Measurements from ENCODE around the gene SDSL. TPM values are rescaled to one million over a fixed set of nuclear protein-coding genes. Genes with fewer than 3 reads are reported as not detected.

Gene SDSL
- total RNA-seq (2016; rRNA removed; fragmentation: Illumina TruSeq; extraction: Trizol): 1.2 and 1.3 TPM in 2 replicates
- 0.79 and 1.7 TPM in 2 replicates for total RNA-seq (2016; cell fraction: cytosol; rRNA removed; fragmentation: Illumina TruSeq; extraction: Trizol; ENCODE audit: low read depth)
- 1.2 and 1.7 TPM in 2 replicates for total RNA-seq (2016; cell fraction: insoluble cytoplasmic fraction; rRNA removed; fragmentation: Illumina TruSeq; extraction: Trizol)
- total RNA-seq (2016; cell fraction: membrane; rRNA removed; fragmentation: Illumina TruSeq; extraction: Trizol): 1.1 and 2.0 TPM in 2 replicates
- total RNA-seq (2016; cell fraction: nucleus; rRNA removed; fragmentation: Illumina TruSeq; extraction: Trizol): 1.4 and 2.0 TPM in 2 replicates
- 1.7 and 2.9 TPM in 2 replicates for polyA plus RNA-seq (2011; rRNA removed)
- 1.9 and 3.2 TPM in 2 replicates for polyA plus RNA-seq (2011; cell fraction: cytosol; rRNA removed)
- 1.6 and 2.0 TPM in 2 replicates for polyA plus RNA-seq (2011; cell fraction: nucleus; rRNA removed)
- 0.92 and 1.3 TPM in 2 replicates for polyA plus RNA-seq (2012)
- 1.1 and 1.5 TPM in 2 replicates for polyA plus RNA-seq (2016; cell fraction: cytosol; fragmentation: Illumina TruSeq; extraction: Trizol; ENCODE audit: low read depth)
- 2.4 and 3.5 TPM in 2 replicates for polyA plus RNA-seq (2016; cell fraction: insoluble cytoplasmic fraction; fragmentation: Illumina TruSeq; extraction: Trizol; ENCODE audit: low read depth)
- 0.64 and 0.90 TPM in 2 replicates for polyA plus RNA-seq (2016; cell fraction: membrane; fragmentation: Illumina TruSeq; extraction: Trizol; ENCODE audit: low read depth)
- 1.9 and 2.9 TPM in 2 replicates for polyA plus RNA-seq (2016; cell fraction: nucleus; fragmentation: Illumina TruSeq; extraction: Trizol; ENCODE audit: insufficient read depth, low read depth)
- polyA minus RNA-seq (2011; rRNA and poly(A)+ RNA removed; ENCODE audit: low replicate concordance): 1.1 and 6.5 TPM in 2 replicates
- 0.99 and 1.4 TPM in 2 replicates for polyA minus RNA-seq (2011; cell fraction: cytosol; rRNA and poly(A)+ RNA removed)
- 1.5 TPM in 2 replicates for polyA minus RNA-seq (2011; cell fraction: nucleus; rRNA and poly(A)+ RNA removed)
- Bru-seq, nascent RNA: percentile 30 among the genes with signal in this experiment
- BruChase-seq, experiment 1, labeled RNA remaining after a 6-hour chase: percentile 22 among the genes with signal in this experiment
- percentile 13 among the genes with signal in this experiment for BruChase-seq, experiment 2, labeled RNA remaining after a 2-hour chase
- long read RNA-seq, experiment 1, partial matches to known transcripts: 0 of 5 reads
- long read RNA-seq, experiment 1, other reads (novel, unspliced or antisense): 2 of 5 reads
- long read RNA-seq, experiment 2, transcript SDSL-202 (8 exons, 1,449 nt): major isoform, 5 of 8 reads
- long read RNA-seq, experiment 2, partial matches to known transcripts: 1 of 8 reads
- long read RNA-seq, experiment 2, other reads (novel, unspliced or antisense): 2 of 8 reads

- ATAC-seq: peak; percentile 70
- WGBS (ENCODE audit: low lambda C conversion rate): 4% methylated on average over 13 of the region's 13 CpGs
- peak within 1 kb of the TSS; percentile 49 for H2AFZ ChIP-seq (ENCODE audit: low read length)
- peak within 1 kb of the TSS; percentile 58 for H3K9ac ChIP-seq (ENCODE audit: insufficient read depth, low read depth, low read length)
- no peaks in the 10 kb centered on the region for H3K9me3 ChIP-seq (ENCODE audit: low read length)
- peak; percentile 42 for FAIRE-seq
- BruUV-seq (replicated peaks): TSS peak; percentile 54
- H3K27ac ChIP-seq (ENCODE audit: extremely low read length, insufficient read depth, low read length): peak within 1 kb of the TSS; percentile 34
- in situ Hi-C loops (cut with HindIII; ENCODE audit: extremely low pct_ligation_motif_present, low pct_unique_long_range_greater_than_20kb) (no loop called here), intact Hi-C loops (cut with micrococcal nuclease; ENCODE audit: unreplicated experiment) (loop anchor here (10.0 kb wide), 1 partner anchor 227 kb away; no protein-coding TSS in a partner anchor)
- ChIA-PET POLR2A (interaction anchor here (0.9 kb wide), 1 partner anchor 87 kb away, joined by 7 read pairs; the partner anchor contains the start of gene SLC8B1), CTCF (ENCODE audit: low intra/inter-chr PET ratio, low total read pairs) (no interaction called here)
- no peaks in the 10 kb centered on the region for H4K20me1 ChIP-seq (ENCODE audit: insufficient read depth, low read length)
- H3K4me3 ChIP-seq (replicated peaks in 1 of 3; ENCODE audit: insufficient read depth in 1 of 3, low read depth in 2 of 3, low read length in 3 of 3): peak within 1 kb of the TSS; percentile 64 to 77 (median 65)
- H3K79me2 ChIP-seq (ENCODE audit: insufficient read depth, low read length): no peaks in the 10 kb centered on the region
- H3K4me2 ChIP-seq (ENCODE audit: low read depth, low read length): peak within 1 kb of the TSS; percentile 92
- no peaks in the 10 kb centered on the region for H3K36me3 ChIP-seq (replicated peaks in 1 of 2; ENCODE audit: control insufficient read depth in 1 of 2, insufficient read depth in 2 of 2, low read length in 2 of 2)
- peaks cover 52% of the 10 kb centered on the region for H3K4me1 ChIP-seq (ENCODE audit: insufficient read depth, low read length)
- no peaks in the 10 kb centered on the region for H3K27me3 ChIP-seq (ENCODE audit: control insufficient read depth in 1 of 2, insufficient read depth in 2 of 2, low read length in 2 of 2)
- peak; percentile 48 for DNase-seq (ENCODE audit: low spot score)
- TF ChIP-seq ZNF333 (CRISPR knock-in tag; IDR thresholded peaks at IDR 0.05; ENCODE audit: borderline replicate concordance) (no peak), RBAK (CRISPR knock-in tag; IDR thresholded peaks at IDR 0.05) (no peak), ZNF503 (CRISPR knock-in tag; IDR thresholded peaks at IDR 0.05) (0 out of 2 replicates have a peak, but pooled peaks have one; percentile 26), SALL1 (CRISPR knock-in tag; IDR thresholded peaks at IDR 0.05) (peak; percentile 55), SPEN (CRISPR knock-in tag; IDR thresholded peaks at IDR 0.05; ENCODE audit: low read depth) (no peak), ATF4 (CRISPR knock-in tag; IDR thresholded peaks at IDR 0.05) (no peak), ZNF770 (CRISPR knock-in tag; IDR thresholded peaks at IDR 0.05) (peak; percentile 34; the same call in 1 of the 2 replicates), TAF1 (CRISPR knock-in tag; IDR thresholded peaks at IDR 0.05) (peak; percentile 46), ZIK1 (CRISPR knock-in tag; IDR thresholded peaks at IDR 0.05; ENCODE audit: borderline replicate concordance, low read depth) (0 out of 2 replicates have a peak, but pooled peaks have one; percentile 20)
Observed at GRCh38 chr12:113422030-113422885, at the start of gene SDSL. Gene SDSL, plus strand, starts transcription at chr12:113422380. Its CDS starts 5,603 bp downstream, at chr12:113427983.
